Parathyroid adenoma (tissue), 2 donors: Measurements from ENCODE around the gene GZMH.

ENCODE experiments used
- H2AFZ ChIP-seq: fragments of 300-600 bp; sonication (generic); one replicate; pipeline ENCODE4 v1.7.0; 2017; ENCODE audit warnings: antibody characterized with exemption, mild to moderate bottlenecking
- H3K27ac ChIP-seq: fragments of 300-600 bp; sonication (generic); one replicate; pipeline ENCODE4 v1.7.0; 2017
- H3K27me3 ChIP-seq: fragments of 300-600 bp; sonication (generic); one replicate; pipeline ENCODE4 v1.7.0; 2017; ENCODE audit warnings: low read length; ENCODE audit not compliant: control insufficient read depth, insufficient read depth
- H3K36me3 ChIP-seq: fragments of 300-600 bp; sonication (generic); one replicate; pipeline ENCODE4 v1.7.0; 2017; ENCODE audit warnings: low read length; ENCODE audit not compliant: control insufficient read depth, insufficient read depth
- H3K4me1 ChIP-seq: fragments of 300-600 bp; sonication (generic); one replicate; pipeline ENCODE4 v1.7.0; 2017; ENCODE audit warnings: control low read depth
- H3K4me2 ChIP-seq: fragments of 300-600 bp; sonication (generic); one replicate; pipeline ENCODE4 v1.7.0; 2017; ENCODE audit warnings: low read length
- H3K4me3 ChIP-seq: fragments of 300-600 bp; sonication (generic); one replicate; pipeline ENCODE4 v1.7.0; 2017; ENCODE audit warnings: low read depth, low read length
- H3K79me2 ChIP-seq: fragments of 300-600 bp; sonication (generic); one replicate; pipeline ENCODE4 v1.7.0; 2017; ENCODE audit warnings: control low read depth
- H3K9ac ChIP-seq: fragments of 300-600 bp; sonication (generic); one replicate; pipeline ENCODE4 v1.7.0; 2017; ENCODE audit warnings: mild to moderate bottlenecking
- H3K9me3 ChIP-seq: fragments of 300-600 bp; sonication (generic); one replicate; pipeline ENCODE4 v1.7.0; 2017; ENCODE audit warnings: low read length; ENCODE audit not compliant: control insufficient read depth
- TF ChIP-seq, protein P1 (sequence below): fragments of 300-600 bp; sonication (generic); IDR thresholded peaks from one replicate; pipeline ENCODE4 v1.7.0; 2017; ENCODE audit warnings: antibody characterized with exemption, mild to moderate bottlenecking
- donor health status: primary hyperparathyroidism.

Gene GZMH

DNA sequence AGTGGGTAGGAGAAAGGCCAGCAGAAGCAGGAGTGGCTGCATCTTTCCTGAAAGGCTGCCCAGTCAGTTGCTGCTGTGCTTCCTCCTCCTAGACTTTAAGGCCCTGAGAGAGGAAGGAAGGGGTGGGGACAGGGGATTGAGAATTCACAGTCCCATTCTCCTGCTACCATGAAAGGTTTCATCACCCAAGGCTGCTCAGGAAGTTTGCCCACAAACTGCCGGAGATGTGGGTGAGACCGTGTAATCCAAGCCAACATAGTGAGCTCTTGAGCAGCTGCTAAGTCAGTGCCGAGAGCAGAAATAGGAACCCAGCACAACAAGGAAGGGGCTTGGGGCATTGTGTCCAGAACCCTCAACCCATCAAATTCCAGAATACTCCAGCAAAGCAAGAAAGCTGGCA lies 33.3 kb downstream of the GZMH start, which contains the start of gene CTSG:
CTSG (minus strand) TSS at position 69 of the 400 bp plus-strand sequence; CDS start at position 42, 27 bp downstream.
- H3K79me2 ChIP-seq, result no peaks in the 10 kb centered on the region
- no peaks in the 10 kb centered on the region for H3K9me3 ChIP-seq
- H3K4me2 ChIP-seq, result no peak within 1 kb of the TSS
- no peaks in the 10 kb centered on the region for H3K36me3 ChIP-seq
- no peaks in the 10 kb centered on the region for H3K4me1 ChIP-seq
- H3K27me3 ChIP-seq, result no peaks in the 10 kb centered on the region
- no peak within 1 kb of the TSS for H3K4me3 ChIP-seq
- H3K27ac ChIP-seq, result no peak within 1 kb of the TSS
- no peak within 1 kb of the TSS for H3K9ac ChIP-seq
- H2AFZ ChIP-seq, result no peak within 1 kb of the TSS
- TF ChIP-seq, protein P1, sequence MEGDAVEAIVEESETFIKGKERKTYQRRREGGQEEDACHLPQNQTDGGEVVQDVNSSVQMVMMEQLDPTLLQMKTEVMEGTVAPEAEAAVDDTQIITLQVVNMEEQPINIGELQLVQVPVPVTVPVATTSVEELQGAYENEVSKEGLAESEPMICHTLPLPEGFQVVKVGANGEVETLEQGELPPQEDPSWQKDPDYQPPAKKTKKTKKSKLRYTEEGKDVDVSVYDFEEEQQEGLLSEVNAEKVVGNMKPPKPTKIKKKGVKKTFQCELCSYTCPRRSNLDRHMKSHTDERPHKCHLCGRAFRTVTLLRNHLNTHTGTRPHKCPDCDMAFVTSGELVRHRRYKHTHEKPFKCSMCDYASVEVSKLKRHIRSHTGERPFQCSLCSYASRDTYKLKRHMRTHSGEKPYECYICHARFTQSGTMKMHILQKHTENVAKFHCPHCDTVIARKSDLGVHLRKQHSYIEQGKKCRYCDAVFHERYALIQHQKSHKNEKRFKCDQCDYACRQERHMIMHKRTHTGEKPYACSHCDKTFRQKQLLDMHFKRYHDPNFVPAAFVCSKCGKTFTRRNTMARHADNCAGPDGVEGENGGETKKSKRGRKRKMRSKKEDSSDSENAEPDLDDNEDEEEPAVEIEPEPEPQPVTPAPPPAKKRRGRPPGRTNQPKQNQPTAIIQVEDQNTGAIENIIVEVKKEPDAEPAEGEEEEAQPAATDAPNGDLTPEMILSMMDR, result no peak

DNA sequence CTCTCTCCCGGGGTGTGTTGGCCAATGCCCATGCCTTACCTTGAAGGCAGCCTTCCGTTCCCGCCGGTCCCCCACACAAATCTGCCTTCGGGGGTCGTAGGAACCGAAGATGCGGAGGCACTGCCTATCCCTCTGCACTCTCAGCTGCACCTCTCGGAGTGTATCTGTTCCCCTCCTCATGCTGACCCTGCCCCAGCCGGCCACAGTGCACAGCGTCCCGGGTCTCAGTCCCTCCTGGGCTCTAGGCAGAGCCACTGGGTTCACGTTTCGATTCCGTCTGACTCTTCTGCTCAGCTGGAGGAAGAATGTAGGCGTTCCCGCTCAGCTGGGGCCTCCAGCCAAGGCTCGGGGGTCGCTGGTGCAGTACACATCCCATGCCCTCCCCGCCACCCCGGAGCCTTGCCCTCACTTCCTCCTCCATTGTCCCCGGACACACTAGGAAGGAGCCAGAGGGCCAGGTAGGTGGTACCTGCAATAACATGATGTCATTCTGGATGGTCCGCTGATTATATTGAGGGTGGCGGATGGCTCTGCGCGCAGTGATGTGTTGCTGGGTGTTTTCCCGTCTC lies 35.2 kb downstream of the GZMH start:
- Histone ChIP-seq H3K27ac (no peak overlapping the region), H3K27me3 (no peaks in the 10 kb centered on the region), H3K36me3 (no peaks in the 10 kb centered on the region), H3K9ac (no peak overlapping the region), H3K79me2 (no peaks in the 10 kb centered on the region), H3K4me2 (no peak overlapping the region), H2AFZ (no peak overlapping the region), H3K4me1 (no peaks in the 10 kb centered on the region), H3K9me3 (no peaks in the 10 kb centered on the region), H3K4me3 (no peak overlapping the region)
- TF ChIP-seq, protein P1, result no peak

DNA sequence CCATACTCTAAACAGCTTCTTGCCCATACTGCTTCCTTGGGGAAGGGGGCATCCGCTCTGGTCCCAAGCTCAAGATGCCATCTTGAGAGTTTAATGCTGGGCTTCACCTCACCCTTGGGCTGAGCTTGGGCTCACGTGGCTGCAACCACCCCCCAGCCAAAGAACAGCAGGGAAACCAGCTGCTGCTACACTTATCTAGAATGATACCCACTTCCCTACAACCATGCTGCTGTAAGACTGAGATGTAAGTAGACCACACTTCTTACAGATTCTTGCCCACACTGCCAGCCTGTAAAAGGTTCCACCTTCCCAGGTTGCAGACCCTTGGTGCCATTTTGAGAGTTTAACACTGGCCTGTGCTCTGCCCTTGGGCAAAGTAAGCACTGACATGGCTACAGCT lies 43.2 kb downstream of the GZMH start:
- TF ChIP-seq, protein P1, result no peak
- Histone ChIP-seq H3K9me3 (no peaks in the 10 kb centered on the region), H3K27me3 (no peaks in the 10 kb centered on the region), H3K4me1 (no peaks in the 10 kb centered on the region), H3K4me3 (no peak overlapping the region), H3K27ac (no peak overlapping the region), H3K79me2 (no peaks in the 10 kb centered on the region), H3K36me3 (no peaks in the 10 kb centered on the region), H2AFZ (no peak overlapping the region), H3K4me2 (no peak overlapping the region), H3K9ac (no peak overlapping the region)

DNA sequence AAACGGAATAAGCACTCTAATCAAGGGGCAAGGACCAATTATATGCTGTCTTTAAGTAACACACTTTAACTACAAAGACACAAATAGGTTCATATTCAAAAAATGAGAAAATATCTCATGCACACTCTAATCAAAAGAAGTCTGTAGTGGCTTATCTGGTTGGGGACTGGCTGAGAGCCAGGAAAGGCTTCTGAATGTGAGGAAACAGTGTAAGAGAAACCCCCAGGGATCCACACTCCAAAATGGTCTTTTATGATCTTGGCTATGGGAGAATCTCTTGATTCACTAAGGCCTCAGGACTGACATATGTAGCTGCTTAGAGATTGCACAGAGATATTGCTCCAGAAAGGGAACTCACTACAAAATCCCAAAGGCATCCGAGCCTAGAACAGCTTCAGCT lies 43.7 kb downstream of the GZMH start:
- Histone ChIP-seq H3K4me3 (no peak overlapping the region), H3K27me3 (no peaks in the 10 kb centered on the region), H2AFZ (no peak overlapping the region), H3K36me3 (no peaks in the 10 kb centered on the region), H3K79me2 (no peaks in the 10 kb centered on the region), H3K9ac (no peak overlapping the region), H3K4me1 (no peaks in the 10 kb centered on the region), H3K27ac (no peak overlapping the region), H3K9me3 (no peaks in the 10 kb centered on the region), H3K4me2 (no peak overlapping the region)
- TF ChIP-seq, protein P1, result no peak

DNA sequence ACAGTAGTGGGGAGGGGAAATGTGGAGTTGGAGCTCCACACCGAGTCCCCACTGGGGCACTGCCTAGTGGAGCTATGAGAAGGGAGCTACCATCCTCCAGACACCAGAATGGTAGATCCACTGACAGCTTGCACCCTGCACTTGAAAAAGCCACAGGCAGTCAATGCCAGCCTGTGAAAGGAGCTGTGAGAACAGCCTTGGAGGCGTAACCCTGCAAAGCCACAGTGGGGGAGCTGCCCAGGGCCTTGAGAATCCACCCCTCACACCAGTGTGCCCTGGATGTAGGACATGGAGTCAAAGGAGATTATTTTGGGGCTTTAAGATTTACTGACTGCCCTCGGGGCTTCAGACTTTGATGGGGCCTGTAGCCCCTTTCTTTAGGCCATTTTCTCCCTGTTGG lies 46.0 kb downstream of the GZMH start:
- Histone ChIP-seq H3K9ac (no peak overlapping the region), H3K27me3 (no peaks in the 10 kb centered on the region), H3K27ac (no peak overlapping the region), H3K4me2 (no peak overlapping the region), H3K4me1 (no peaks in the 10 kb centered on the region), H3K36me3 (no peaks in the 10 kb centered on the region), H2AFZ (no peak overlapping the region), H3K9me3 (no peaks in the 10 kb centered on the region), H3K79me2 (no peaks in the 10 kb centered on the region), H3K4me3 (no peak overlapping the region)
- TF ChIP-seq, protein P1, result no peak
